CD4-positive, CD25-positive, alpha-beta regulatory T cell (primary cell): ENCODE measurements around the gene AZU1. TPM values are rescaled to one million over a fixed set of nuclear protein-coding genes. Genes with fewer than 3 reads are reported as not detected.
"Not testable (repeated sequence)": the region's sequence is repeated elsewhere in the genome, so short reads cannot be mapped to it uniquely, and the experiment has no call there.

Source experiments
- ATAC-seq, 2 donors: fragments of 150-1000 bp; cut with Tn5 transposase; one replicate each; pipeline ENCODE4 v1.10.0; 2021; ENCODE audit warnings: low read depth in 2 of 2, moderate number of reproducible peaks in 2 of 2, moderate library complexity in 1 of 2
- DNase-seq, 3 donors: peaks; one replicate each; pipeline versions ENCODE4 v3.0.0 to v3.0.0-alpha.2; 2012 to 2022; ENCODE audit warnings: mixed read lengths in 1 of 3
- H3K27ac ChIP-seq: one replicate; pipeline ENCODE4 v1.7.0; 2013; ENCODE audit warnings: mild to moderate bottlenecking, low read length; ENCODE audit not compliant: insufficient read depth, poor library complexity, severe bottlenecking
- H3K27me3 ChIP-seq: one replicate; pipeline ENCODE4 v1.7.0; 2013; ENCODE audit warnings: low read length; ENCODE audit not compliant: control insufficient read depth, insufficient read depth
- H3K36me3 ChIP-seq: one replicate; pipeline ENCODE4 v1.7.0; 2013; ENCODE audit warnings: mild to moderate bottlenecking, low read length, moderate library complexity; ENCODE audit not compliant: control insufficient read depth, insufficient read depth
- H3K4me1 ChIP-seq: 2 replicates; pipeline ENCODE4 v1.7.0; 2013; ENCODE audit warnings: mild to moderate bottlenecking, low read length; ENCODE audit not compliant: insufficient read depth, control insufficient read depth, poor library complexity, severe bottlenecking
- H3K4me3 ChIP-seq: one replicate; pipeline ENCODE4 v1.7.0; 2013; ENCODE audit warnings: low read depth, mild to moderate bottlenecking, low read length, moderate library complexity
- H3K9me3 ChIP-seq, 2 experiments: 1 replicate in 1 of 2; 2 replicates in 1 of 2; pipeline ENCODE4 v1.7.0; 2013; ENCODE audit warnings: low read length in 2 of 2, mild to moderate bottlenecking in 1 of 2, moderate library complexity in 1 of 2; ENCODE audit not compliant: control insufficient read depth in 2 of 2
- H3K27ac Mint-ChIP-seq, 3 donors: one replicate each; pipeline ENCODE4 v1.8.0; 2020 to 2022; ENCODE audit warnings: mild to moderate bottlenecking in 3 of 3, mixed read lengths in 3 of 3, moderate library complexity in 2 of 3
- H3K27me3 Mint-ChIP-seq: one replicate; pipeline ENCODE4 v1.8.0; 2022; ENCODE audit warnings: mild to moderate bottlenecking, mixed read lengths
- H3K36me3 Mint-ChIP-seq: one replicate; pipeline ENCODE4 v1.8.0; 2020; ENCODE audit warnings: mixed read lengths
- H3K4me1 Mint-ChIP-seq, 4 donors: one replicate each; pipeline ENCODE4 v1.8.0; 2020 to 2022; ENCODE audit warnings: mixed read lengths in 4 of 4, mild to moderate bottlenecking in 1 of 4
- H3K4me3 Mint-ChIP-seq, 4 donors: one replicate each; pipeline ENCODE4 v1.8.0; 2020 to 2022; ENCODE audit warnings: mild to moderate bottlenecking in 4 of 4, mixed read lengths in 4 of 4, moderate library complexity in 3 of 4
- H3K9me3 Mint-ChIP-seq, 7 donors: one replicate each; pipeline ENCODE4 v1.8.0; 2020 to 2022; ENCODE audit warnings: mixed read lengths in 7 of 7, mild to moderate bottlenecking in 3 of 7, moderate library complexity in 2 of 7
- polyA plus RNA-seq, 4 donors: library from polyadenylated mRNA; unstranded; fragments of 300-500 nt; fragmentation: Illumina TruSeq; gene quantifications; one replicate each; pipeline ENCODE4 v1.2.3, GENCODE V29; 2021
- total RNA-seq: library from RNA; stranded (reverse); gene quantifications from one replicate; pipeline ENCODE4 v1.2.3, GENCODE V29; 2022

The AZU1 gene
- total and polyA plus RNA-seq, 5 donors from 2014 or later, result 0.59 TPM; not detected in 4

- ATAC-seq (no peak), DNase-seq (no peak)
- peaks cover 0 to 1% (median 0%) of the 10 kb centered on the region in 7 donors for H3K9me3 Mint-ChIP-seq
- H3K27me3 Mint-ChIP-seq, result peaks cover 21% of the 10 kb centered on the region
- Histone ChIP-seq H3K36me3 (no peaks in the 10 kb centered on the region), H3K4me1 (no peaks in the 10 kb centered on the region), H3K27ac (no peak overlapping the region), H3K9me3 (no peaks in the 10 kb centered on the region), H3K4me3 (no peak overlapping the region), H3K27me3 (no peaks in the 10 kb centered on the region)
- H3K27ac Mint-ChIP-seq, result no peak overlapping the region
- H3K4me1 Mint-ChIP-seq, result peaks cover 0 to 3% (median 2%) of the 10 kb centered on the region in 4 donors
- peak overlapping the region in 1 of 4 donors; percentile 21 for H3K4me3 Mint-ChIP-seq
- H3K36me3 Mint-ChIP-seq, result no peaks in the 10 kb centered on the region
Observed at GRCh38 chr19:835210-835810, 7.7 kb downstream of the AZU1 start.

- Mint-ChIP-seq H3K36me3 (no peaks in the 10 kb centered on the region), H3K4me3 (peak within 1 kb of the TSS in 1 of 4 donors; percentile 58), H3K4me1 (peaks cover 0 to 12% (median 2%) of the 10 kb centered on the region in 4 donors), H3K27me3 (peaks cover 37% of the 10 kb centered on the region), H3K27ac (no peak within 1 kb of the TSS), H3K9me3 (peaks cover 0 to 3% (median 0%) of the 10 kb centered on the region in 7 donors)
- DNase-seq, result no peak
- Histone ChIP-seq H3K27me3 (peaks cover 2% of the 10 kb centered on the region), H3K4me1 (peaks cover 13% of the 10 kb centered on the region), H3K36me3 (no peaks in the 10 kb centered on the region), H3K27ac (no peak within 1 kb of the TSS), H3K9me3 (no peaks in the 10 kb centered on the region), H3K4me3 (no peak within 1 kb of the TSS)
- no peak for ATAC-seq
Observed at GRCh38 chr19:840519-841206, 13.0 kb downstream of the AZU1 start, which contains the start of gene PRTN3. Gene PRTN3 (plus strand): TSS chr19:840999. CDS start chr19:841009, 10 bp downstream.

GRCh38 chr19:842802-843179 lies 15.2 kb downstream of the AZU1 start:
- ATAC-seq, H3K4me1 Mint-ChIP-seq, H3K9me3 ChIP-seq, H3K36me3 ChIP-seq, H3K27ac ChIP-seq, H3K4me3 ChIP-seq, H3K27me3 ChIP-seq, DNase-seq, H3K36me3 Mint-ChIP-seq, H3K9me3 Mint-ChIP-seq, H3K27ac Mint-ChIP-seq: not testable (repeated sequence)
- peak overlapping the region in 1 of 4 donors; percentile 57 for H3K4me3 Mint-ChIP-seq
- peaks cover 13% of the 10 kb centered on the region for H3K4me1 ChIP-seq
- H3K27me3 Mint-ChIP-seq, result peaks cover 47% of the 10 kb centered on the region

- H3K27me3 Mint-ChIP-seq, result peaks cover 50% of the 10 kb centered on the region
- H3K27me3 ChIP-seq, result peaks cover 2% of the 10 kb centered on the region
- no peak overlapping the region for H3K4me3 ChIP-seq
- H3K36me3 ChIP-seq, result no peaks in the 10 kb centered on the region
- peaks cover 0 to 3% (median 0%) of the 10 kb centered on the region in 7 donors for H3K9me3 Mint-ChIP-seq
- no peak for DNase-seq
- H3K9me3 ChIP-seq, result no peaks in the 10 kb centered on the region
- H3K27ac Mint-ChIP-seq, result no peak overlapping the region
- H3K27ac ChIP-seq, result no peak overlapping the region
- H3K4me1 Mint-ChIP-seq, result peaks cover 0 to 9% (median 0%) of the 10 kb centered on the region in 4 donors
- no peak for ATAC-seq
- peaks cover 13% of the 10 kb centered on the region for H3K4me1 ChIP-seq
- peak overlapping the region in 1 of 4 donors; percentile 57 for H3K4me3 Mint-ChIP-seq
- H3K36me3 Mint-ChIP-seq, result no peaks in the 10 kb centered on the region
Observed at GRCh38 chr19:843180-843835, 15.7 kb downstream of the AZU1 start.

- H3K9me3 Mint-ChIP-seq, result peaks cover 0 to 3% (median 0%) of the 10 kb centered on the region in 7 donors
- H3K27me3 Mint-ChIP-seq, result peaks cover 49% of the 10 kb centered on the region
- peak overlapping the region in 1 of 3 donors; percentile 75 for H3K27ac Mint-ChIP-seq
- H3K4me1 Mint-ChIP-seq, result peaks cover 0 to 9% (median 0%) of the 10 kb centered on the region in 4 donors
- Histone ChIP-seq H3K4me3 (no peak overlapping the region), H3K4me1 (peaks cover 13% of the 10 kb centered on the region), H3K27me3 (peaks cover 2% of the 10 kb centered on the region), H3K9me3 (no peaks in the 10 kb centered on the region), H3K36me3 (no peaks in the 10 kb centered on the region), H3K27ac (no peak overlapping the region)
- DNase-seq (no peak), ATAC-seq (no peak)
- no peaks in the 10 kb centered on the region for H3K36me3 Mint-ChIP-seq
- peak overlapping the region in 1 of 4 donors; percentile 52 for H3K4me3 Mint-ChIP-seq
Observed at GRCh38 chr19:843836-844545, 16.4 kb downstream of the AZU1 start.

GRCh38 chr19:844546-844971 lies 16.9 kb downstream of the AZU1 start:
- Histone ChIP-seq H3K27me3 (peaks cover 2% of the 10 kb centered on the region), H3K4me3 (no peak overlapping the region), H3K27ac (no peak overlapping the region), H3K4me1 (peaks cover 13% of the 10 kb centered on the region), H3K36me3 (no peaks in the 10 kb centered on the region), H3K9me3 (no peaks in the 10 kb centered on the region)
- peaks cover 45% of the 10 kb centered on the region for H3K27me3 Mint-ChIP-seq
- DNase-seq, result no peak
- peak overlapping the region in 1 of 3 donors; percentile 75 for H3K27ac Mint-ChIP-seq
- no peak for ATAC-seq
- H3K4me1 Mint-ChIP-seq, result peaks cover 0 to 9% (median 0%) of the 10 kb centered on the region in 4 donors
- peak overlapping the region in 1 of 4 donors; percentile 52 for H3K4me3 Mint-ChIP-seq
- peaks cover 0 to 3% (median 0%) of the 10 kb centered on the region in 7 donors for H3K9me3 Mint-ChIP-seq
- H3K36me3 Mint-ChIP-seq, result no peaks in the 10 kb centered on the region

GRCh38 chr19:845707-846521 lies 18.3 kb downstream of the AZU1 start:
- Mint-ChIP-seq H3K4me3 (no peak overlapping the region), H3K27ac (no peak overlapping the region), H3K27me3 (peaks cover 45% of the 10 kb centered on the region), H3K36me3 (no peaks in the 10 kb centered on the region), H3K9me3 (peaks cover 0 to 3% (median 0%) of the 10 kb centered on the region in 7 donors), H3K4me1 (peaks cover 0 to 9% (median 0%) of the 10 kb centered on the region in 4 donors)
- H3K9me3 ChIP-seq, result no peaks in the 10 kb centered on the region
- peaks cover 13% of the 10 kb centered on the region for H3K4me1 ChIP-seq
- peaks cover 2% of the 10 kb centered on the region for H3K27me3 ChIP-seq
- no peak overlapping the region for H3K27ac ChIP-seq
- ATAC-seq (no peak), DNase-seq (no peak)
- no peak overlapping the region for H3K4me3 ChIP-seq
- H3K36me3 ChIP-seq, result no peaks in the 10 kb centered on the region
